Measurements from ENCODE around the gene AKR1B1.

Gene AKR1B1

GRCh38 chr7:134440476-134440875 lies 18.4 kb downstream of the AKR1B1 start:
- Histone ChIP-seq H3K4me2 (ENCODE audit: low read length) (no peak overlapping the region), H3K4me1 (ENCODE audit: insufficient read depth, low read length, severe bottlenecking) (no peaks in the 10 kb centered on the region), H3K36me3 (ENCODE audit: insufficient read depth, low read length) (peaks cover 55% of the 10 kb centered on the region), H2AFZ (ENCODE audit: low read length) (no peak overlapping the region), H3K27me3 (ENCODE audit: insufficient read depth, low read length) (no peaks in the 10 kb centered on the region), H3K4me3 (ENCODE audit: low read depth, low read length, poor library complexity, severe bottlenecking) (no peak overlapping the region), H3K79me2 (ENCODE audit: insufficient read depth, low read length) (no peaks in the 10 kb centered on the region), H3K27ac (ENCODE audit: low read depth, low read length, poor library complexity, severe bottlenecking) (no peak overlapping the region), H4K20me1 (ENCODE audit: insufficient read depth, low read length) (no peaks in the 10 kb centered on the region), H3F3A (ENCODE audit: insufficient read depth, low read length) (no peaks in the 10 kb centered on the region), H3K9me2 (ENCODE audit: low read depth, low read length) (no peaks in the 10 kb centered on the region), H3K9me3 (ENCODE audit: low read length) (no peaks in the 10 kb centered on the region), H3K9ac (ENCODE audit: low read length) (no peak overlapping the region)
- no peak for TF ChIP-seq EZH2 (IDR thresholded peaks at IDR 0.05; ENCODE audit: borderline replicate concordance, low read length)
- no peak for TF ChIP-seq CTCF (IDR thresholded peaks at IDR 0.05; ENCODE audit: low read length)

GRCh38 chr7:134440067-134440466 lies 18.8 kb downstream of the AKR1B1 start:
- H3F3A ChIP-seq (ENCODE audit: insufficient read depth, low read length) = no peaks in the 10 kb centered on the region
- no peak overlapping the region for H3K9ac ChIP-seq (ENCODE audit: low read length)
- H3K36me3 ChIP-seq (ENCODE audit: insufficient read depth, low read length) = peaks cover 51% of the 10 kb centered on the region

GRCh38 chr7:134438946-134439345 lies 20.0 kb downstream of the AKR1B1 start:
- H3K27ac ChIP-seq (ENCODE audit: low read depth, low read length, poor library complexity, severe bottlenecking) = no peak overlapping the region
- H3K27me3 ChIP-seq (ENCODE audit: insufficient read depth, low read length) = no peaks in the 10 kb centered on the region
- no peak for TF ChIP-seq EZH2 (IDR thresholded peaks at IDR 0.05; ENCODE audit: borderline replicate concordance, low read length)
- TF ChIP-seq CTCF (IDR thresholded peaks at IDR 0.05; ENCODE audit: low read length) = no peak
- H3K79me2 ChIP-seq (ENCODE audit: insufficient read depth, low read length) = no peaks in the 10 kb centered on the region
- peaks cover 40% of the 10 kb centered on the region for H3K36me3 ChIP-seq (ENCODE audit: insufficient read depth, low read length)
- no peak overlapping the region for H3K4me2 ChIP-seq (ENCODE audit: low read length)
- H3K9me3 ChIP-seq (ENCODE audit: low read length) = no peaks in the 10 kb centered on the region
- H3K4me1 ChIP-seq (ENCODE audit: insufficient read depth, low read length, severe bottlenecking) = no peaks in the 10 kb centered on the region
- H2AFZ ChIP-seq (ENCODE audit: low read length) = no peak overlapping the region
- H3F3A ChIP-seq (ENCODE audit: insufficient read depth, low read length) = no peaks in the 10 kb centered on the region
- H3K4me3 ChIP-seq (ENCODE audit: low read depth, low read length, poor library complexity, severe bottlenecking) = no peak overlapping the region
- no peaks in the 10 kb centered on the region for H3K9me2 ChIP-seq (ENCODE audit: low read depth, low read length)
- H3K9ac ChIP-seq (ENCODE audit: low read length) = no peak overlapping the region
- H4K20me1 ChIP-seq (ENCODE audit: insufficient read depth, low read length) = no peaks in the 10 kb centered on the region

More at GRCh38 chr7:134440067-134440466, 18.8 kb downstream of the AKR1B1 start:
- Histone ChIP-seq H3K27ac (ENCODE audit: low read depth, low read length, poor library complexity, severe bottlenecking) (no peak overlapping the region), H4K20me1 (ENCODE audit: insufficient read depth, low read length) (no peaks in the 10 kb centered on the region), H3K27me3 (ENCODE audit: insufficient read depth, low read length) (no peaks in the 10 kb centered on the region), H3K9me3 (ENCODE audit: low read length) (no peaks in the 10 kb centered on the region), H3K79me2 (ENCODE audit: insufficient read depth, low read length) (no peaks in the 10 kb centered on the region), H3K4me3 (ENCODE audit: low read depth, low read length, poor library complexity, severe bottlenecking) (no peak overlapping the region), H3K4me2 (ENCODE audit: low read length) (no peak overlapping the region), H2AFZ (ENCODE audit: low read length) (no peak overlapping the region), H3K9me2 (ENCODE audit: low read depth, low read length) (no peaks in the 10 kb centered on the region), H3K4me1 (ENCODE audit: insufficient read depth, low read length, severe bottlenecking) (no peaks in the 10 kb centered on the region)
- TF ChIP-seq EZH2 (IDR thresholded peaks at IDR 0.05; ENCODE audit: borderline replicate concordance, low read length) = no peak
- no peak for TF ChIP-seq CTCF (IDR thresholded peaks at IDR 0.05; ENCODE audit: low read length)
